ENCODE data around the gene BCKDHA. TPM values are rescaled to one million over a fixed set of nuclear protein-coding genes. Genes with fewer than 3 reads are reported as not detected.

Gene BCKDHA
- total and polyA plus RNA-seq, 2 of the 4 experiments (the other 2 are of a cell fraction): 7.6 to 7.7 TPM

- no peak overlapping the region for H2BK120ac ChIP-seq (ENCODE audit: low read depth, low read length)
- H2AK5ac ChIP-seq (ENCODE audit: low read depth, low read length): no peak overlapping the region
- H2BK15ac ChIP-seq (ENCODE audit: low read depth, low read length): no peak overlapping the region
- peak overlapping the region; percentile 81 for H3K9ac ChIP-seq (ENCODE audit: low read depth, low read length)
- peaks cover 9% of the 10 kb centered on the region; the same call in 1 of the 2 replicates for H3K9me1 ChIP-seq (ENCODE audit: insufficient read depth, low read length)
- peak overlapping the region; percentile 89 for H2AFZ ChIP-seq (replicated peaks; ENCODE audit: low read length, poor library complexity)
- H3K4me1 ChIP-seq (ENCODE audit: control insufficient read depth, insufficient read depth, low read length): peaks cover 4% of the 10 kb centered on the region; the same call in 1 of the 2 replicates
- H3K14ac ChIP-seq (replicated peaks; ENCODE audit: low read depth, low read length): peak overlapping the region; percentile 69
- 0 out of 2 replicates have a peak, but pooled peaks cover 3% of the 10 kb centered on the region for H3K36me3 ChIP-seq (ENCODE audit: control insufficient read depth, insufficient read depth, low read length)
- peak overlapping the region; percentile 70 for H3K27ac ChIP-seq (ENCODE audit: insufficient read depth, low read length)
- H3K18ac ChIP-seq (ENCODE audit: low read depth, low read length): no peak overlapping the region
- H2BK5ac ChIP-seq (ENCODE audit: low read depth, low read length, poor library complexity, severe bottlenecking): peak overlapping the region; percentile 93
- no TSS peak for BruUV-seq (replicated peaks)
- intact Hi-C loops (cut with micrococcal nuclease): loop anchor here (5.0 kb wide), 1 partner anchor 46 kb away; the partner anchor contains the start of gene TGFB1
- H4K20me1 ChIP-seq (ENCODE audit: insufficient read depth, low read length): no peaks in the 10 kb centered on the region
- peak overlapping the region; percentile 94 for H3K4me2 ChIP-seq (ENCODE audit: low read depth, low read length)
- ATAC-seq (ENCODE audit: low read depth): no peak
- H2AK9ac ChIP-seq (replicated peaks; ENCODE audit: low read depth, low read length, poor library complexity): peak overlapping the region; percentile 87
- no peak overlapping the region for H2BK20ac ChIP-seq (ENCODE audit: low read depth, low read length)
- H3K56ac ChIP-seq (ENCODE audit: extremely low read depth, insufficient read depth, low read length): peak overlapping the region; percentile 62
- TF ChIP-seq RCOR1 (IDR thresholded peaks at IDR 0.05; ENCODE audit: insufficient replicate concordance, low read length) (no peak), USF2 (IDR thresholded peaks at IDR 0.05; ENCODE audit: low read depth, low read length) (no peak), NFE2L2 (IDR thresholded peaks at IDR 0.05; ENCODE audit: low read depth, low read length) (no peak), FOS (IDR thresholded peaks at IDR 0.05; ENCODE audit: low read depth, low read length) (no peak), MAZ (IDR thresholded peaks at IDR 0.05; ENCODE audit: borderline replicate concordance, low read depth, low read length) (no peak), CEBPB (IDR thresholded peaks at IDR 0.05; ENCODE audit: low read depth, low read length) (no peak), RFX5 (IDR thresholded peaks at IDR 0.05; ENCODE audit: low read depth, low read length) (no peak), SMC3 (IDR thresholded peaks at IDR 0.05; ENCODE audit: low read depth, low read length) (no peak)
- no peak for DNase-seq
- peaks cover 18 to 30% of the 10 kb centered on the region in 2 experiments for H3K79me1 ChIP-seq (ENCODE audit: low read depth in 1 of 2, low read length in 2 of 2)
- ChIA-PET POLR2A (ENCODE audit: unreplicated experiment) (no interaction called here), CTCF (no interaction called here)
- peak overlapping the region; percentile 59 to 74; a peak in 3 of 4 replicates for H4K8ac ChIP-seq (ENCODE audit: low read depth in 2 of 2, low read length in 2 of 2)
- no peaks in the 10 kb centered on the region for H3K27me3 ChIP-seq (ENCODE audit: control insufficient read depth, insufficient read depth, low read length)
- H4K91ac ChIP-seq (ENCODE audit: insufficient read depth, low read depth, low read length): no peak overlapping the region
- peak overlapping the region; percentile 79 for H3K4me3 ChIP-seq (ENCODE audit: insufficient read depth, low read depth, low read length)
- dilution Hi-C loops (cut with HindIII; ENCODE audit: low sequenced_read_pairs, unreplicated experiment): no loop called here
- H3K4ac ChIP-seq (ENCODE audit: low read depth, low read length): peak overlapping the region; percentile 54; the same call in 1 of the 2 replicates
- in situ Hi-C loops (cut with MboI; ENCODE audit: low sequenced_read_pairs): no loop called here
- WGBS, 2 experiments (ENCODE audit: extremely low coverage in 2 of 2, insufficient read length in 1 of 2): no CpG with 5 or more reads among the region's 5 CpGs
- no peak overlapping the region for H3K23ac ChIP-seq (ENCODE audit: low read depth, low read length)
- H4K5ac ChIP-seq (ENCODE audit: low read depth, low read length): peak overlapping the region; percentile 71
- no peaks in the 10 kb centered on the region for H3K9me3 ChIP-seq (ENCODE audit: control insufficient read depth, insufficient read depth, low read length)
Observed at GRCh38 chr19:41398050-41398418, 416 bp downstream of the BCKDHA start.
